ENCODE data around the gene PPP3CA. TPM values are rescaled to one million over a fixed set of nuclear protein-coding genes. Genes with fewer than 3 reads are reported as not detected.

Gene PPP3CA
- total RNA-seq, 1 experiment from 2014 or later, result 40.2 TPM

GRCh38 chr4:101192244-101192643, 155.1 kb downstream of the PPP3CA start:
- TF ChIP-seq CTCF (conservative IDR thresholded peaks at IDR 0.05) (no peak), EZH2 (IDR thresholded peaks at IDR 0.05; ENCODE audit: low read depth) (no peak)
- DNase-seq, result no peak
- Histone ChIP-seq H3K9me3 (ENCODE audit: insufficient read depth, low read depth) (no peaks in the 10 kb centered on the region), H3K27me3 (ENCODE audit: insufficient read depth, low read depth) (no peaks in the 10 kb centered on the region), H3K4me2 (no peak overlapping the region), H3K4me1 (replicated peaks; ENCODE audit: insufficient read depth) (no peaks in the 10 kb centered on the region), H3K36me3 (ENCODE audit: low read depth) (peaks cover 5% of the 10 kb centered on the region; the same call in 1 of the 2 replicates), H4K20me1 (ENCODE audit: insufficient read depth) (no peaks in the 10 kb centered on the region), H3F3A (ENCODE audit: insufficient read depth, low read depth) (no peaks in the 10 kb centered on the region), H3K27ac (no peak overlapping the region), H2AFZ (no peak overlapping the region), H3K4me3 (no peak overlapping the region), H3K79me2 (ENCODE audit: low read depth) (no peaks in the 10 kb centered on the region), H3K9me2 (ENCODE audit: insufficient read depth) (no peaks in the 10 kb centered on the region)
- ChIA-PET CTCF (no interaction called here), POLR2A (ENCODE audit: unreplicated experiment) (no interaction called here)
- BruUV-seq (replicated peaks), result no TSS peak
- intact Hi-C loops (cut with micrococcal nuclease; ENCODE audit: unreplicated experiment), result loop anchor here (10.0 kb wide), 1 partner anchor 153 kb away; the partner anchor contains the start of gene PPP3CA

- Histone ChIP-seq H3K79me2 (ENCODE audit: low read depth) (no peaks in the 10 kb centered on the region), H3K9me3 (ENCODE audit: insufficient read depth, low read depth) (no peaks in the 10 kb centered on the region), H3K4me3 (no peak overlapping the region), H3F3A (ENCODE audit: insufficient read depth, low read depth) (no peaks in the 10 kb centered on the region), H3K27ac (no peak overlapping the region), H3K36me3 (ENCODE audit: low read depth) (peaks cover 5% of the 10 kb centered on the region; the same call in 1 of the 2 replicates), H3K9me2 (ENCODE audit: insufficient read depth) (no peaks in the 10 kb centered on the region), H2AFZ (no peak overlapping the region), H3K27me3 (ENCODE audit: insufficient read depth, low read depth) (no peaks in the 10 kb centered on the region), H3K4me2 (no peak overlapping the region), H3K4me1 (replicated peaks; ENCODE audit: insufficient read depth) (no peaks in the 10 kb centered on the region), H4K20me1 (ENCODE audit: insufficient read depth) (no peaks in the 10 kb centered on the region)
- POLR2A ChIA-PET (ENCODE audit: unreplicated experiment), result no interaction called here
- intact Hi-C loops (cut with micrococcal nuclease; ENCODE audit: unreplicated experiment), result loop anchor here (10.0 kb wide), 1 partner anchor 153 kb away; the partner anchor contains the start of gene PPP3CA
- TF ChIP-seq EZH2 (IDR thresholded peaks at IDR 0.05; ENCODE audit: low read depth) (no peak), CTCF (conservative IDR thresholded peaks at IDR 0.05) (no peak)
- CTCF ChIA-PET, result no interaction called here
- DNase-seq, result no peak
- no TSS peak for BruUV-seq (replicated peaks)
These were observed 155.8 kb downstream of the PPP3CA start for GRCh38 chr4:101191302-101192098.

- Histone ChIP-seq H4K20me1 (ENCODE audit: insufficient read depth) (no peaks in the 10 kb centered on the region), H3K36me3 (ENCODE audit: low read depth) (peaks cover 5% of the 10 kb centered on the region; the same call in 1 of the 2 replicates), H3K9me3 (ENCODE audit: insufficient read depth, low read depth) (no peaks in the 10 kb centered on the region), H2AFZ (no peak overlapping the region), H3K4me3 (no peak overlapping the region), H3K79me2 (ENCODE audit: low read depth) (no peaks in the 10 kb centered on the region), H3K9me2 (ENCODE audit: insufficient read depth) (no peaks in the 10 kb centered on the region), H3F3A (ENCODE audit: insufficient read depth, low read depth) (no peaks in the 10 kb centered on the region), H3K4me2 (no peak overlapping the region), H3K27ac (no peak overlapping the region), H3K27me3 (ENCODE audit: insufficient read depth, low read depth) (no peaks in the 10 kb centered on the region), H3K4me1 (replicated peaks; ENCODE audit: insufficient read depth) (no peaks in the 10 kb centered on the region)
- CTCF ChIA-PET, result no interaction called here
- BruUV-seq (replicated peaks), result no TSS peak
- no peak for DNase-seq
- POLR2A ChIA-PET (ENCODE audit: unreplicated experiment), result no interaction called here
- TF ChIP-seq EZH2 (IDR thresholded peaks at IDR 0.05; ENCODE audit: low read depth) (no peak), CTCF (conservative IDR thresholded peaks at IDR 0.05) (no peak)
- intact Hi-C loops (cut with micrococcal nuclease; ENCODE audit: unreplicated experiment), result loop anchor here (10.0 kb wide), 1 partner anchor 154 kb away; the partner anchor contains the start of gene PPP3CA
These were observed 156.6 kb downstream of the PPP3CA start for GRCh38 chr4:101190751-101191150.
